ENCODE results near the gene CLIC1.

- TF ChIP-seq USF2 (IDR thresholded peaks at IDR 0.05; ENCODE audit: borderline replicate concordance, low read depth, low read length): no peak
- TF ChIP-seq TCF7 (IDR thresholded peaks at IDR 0.05; ENCODE audit: borderline replicate concordance): no peak
- TF ChIP-seq TAF1 (IDR thresholded peaks at IDR 0.05; ENCODE audit: borderline replicate concordance, low read depth, low read length): no peak
- no peak for TF ChIP-seq ZNF274 (IDR thresholded peaks at IDR 0.05; ENCODE audit: insufficient read depth, insufficient read length)
- no peak for TF ChIP-seq IRF3 (IDR thresholded peaks at IDR 0.05)
- TF ChIP-seq CTCF (IDR thresholded peaks at IDR 0.05 in 2 of 3, conservative IDR thresholded peaks at IDR 0.05 in 1 of 3; ENCODE audit: control insufficient read depth in 2 of 3, extremely low read depth in 1 of 3, insufficient read depth in 1 of 3, low read depth in 3 of 3, low read length in 3 of 3): no peak
- no peak for TF ChIP-seq REST (IDR thresholded peaks at IDR 0.05; ENCODE audit: low read depth, low read length)
- TF ChIP-seq RFX5 (IDR thresholded peaks at IDR 0.05; ENCODE audit: low read depth, low read length): no peak
- no peak for TF ChIP-seq NFIC (IDR thresholded peaks at IDR 0.05; ENCODE audit: low read depth, low read length)
- TF ChIP-seq POLR2AphosphoS5 (IDR thresholded peaks at IDR 0.05; ENCODE audit: low read length): no peak
- no peak for TF ChIP-seq RCOR1 (conservative IDR thresholded peaks at IDR 0.05; ENCODE audit: low read depth, low read length)
- TF ChIP-seq SREBF2 (IDR thresholded peaks at IDR 0.05; ENCODE audit: low read length): no peak
- TF ChIP-seq RAD21 (IDR thresholded peaks at IDR 0.05; ENCODE audit: insufficient read depth, low read depth, low read length): no peak
- no peak for TF ChIP-seq EED (IDR thresholded peaks at IDR 0.05; ENCODE audit: low read depth)
These were observed 25.0 kb upstream of the CLIC1 start for GRCh38 chr6:31761343-31761742.

Measured in GM12878 (cell line).